NCI-H460 (cell line): ENCODE data around the gene KANSL3. TPM values are rescaled to one million over a fixed set of nuclear protein-coding genes. Genes with fewer than 3 reads are reported as not detected.
"Not testable (repeated sequence)": the region's sequence is repeated elsewhere in the genome, so short reads cannot be mapped to it uniquely, and the experiment has no call there.

Experiments
- DNase-seq: peaks from one replicate; pipeline ENCODE4 v3.0.0-alpha.2; 2016; ENCODE audit warnings: low read depth; ENCODE audit errors: extremely low read depth
- polyA plus RNA-seq: library from polyadenylated mRNA; depleted of rRNA; stranded (reverse); fragments of >200 nt; gene quantifications from 2 replicates; pipeline ENCODE4 v1.2.3, GENCODE V29; 2014; cell fraction: nucleus; rRNA removed
- total RNA-seq: library from RNA; depleted of rRNA; stranded (reverse); fragments of >200 nt; shearing (Covaris generic); gene quantifications from 2 replicates; pipeline ENCODE4 v1.2.3, GENCODE V29; 2014; rRNA removed

Gene KANSL3
- total RNA-seq, result 25.1 and 30.5 TPM in 2 replicates
- 43.0 and 56.7 TPM in 2 replicates for polyA plus RNA-seq

GRCh38 chr2:96638144-96639121, at the start of gene KANSL3:
Gene KANSL3 (minus strand): TSS chr2:96638312. CDS start chr2:96637135, 1,177 bp downstream.
- DNase-seq, result peak; percentile 88

- DNase-seq, result no peak
These were observed 49.2 kb upstream of the KANSL3 start for GRCh38 chr2:96687266-96687665.

GRCh38 chr2:96685577-96686459, 47.7 kb upstream of the KANSL3 start:
- DNase-seq, result no peak

GRCh38 chr2:96684883-96685576, 46.9 kb upstream of the KANSL3 start:
- no peak for DNase-seq

- no peak for DNase-seq
These were observed 46.1 kb upstream of the KANSL3 start for GRCh38 chr2:96683972-96684820.

- no peak for DNase-seq
These were observed 45.2 kb upstream of the KANSL3 start for GRCh38 chr2:96683307-96683706.

- DNase-seq, result no peak
These were observed 43.4 kb upstream of the KANSL3 start for GRCh38 chr2:96681540-96681939.

GRCh38 chr2:96680561-96681141, 42.5 kb upstream of the KANSL3 start:
- no peak for DNase-seq

GRCh38 chr2:96679848-96680247, 41.7 kb upstream of the KANSL3 start:
- DNase-seq, result no peak

GRCh38 chr2:96669539-96670215, 31.6 kb upstream of the KANSL3 start:
- DNase-seq, result no peak

- DNase-seq, result no peak
These were observed 30.7 kb upstream of the KANSL3 start for GRCh38 chr2:96668771-96669170.

- not testable (repeated sequence) for DNase-seq
These were observed 27.6 kb upstream of the KANSL3 start for GRCh38 chr2:96665717-96666116.

GRCh38 chr2:96665083-96665569, 27.0 kb upstream of the KANSL3 start:
- DNase-seq, result peak; percentile 83

GRCh38 chr2:96664366-96664925, 26.3 kb upstream of the KANSL3 start:
- DNase-seq, result no peak

GRCh38 chr2:96663829-96664228, 25.7 kb upstream of the KANSL3 start:
- DNase-seq, result no peak

- no peak for DNase-seq
These were observed 25.1 kb upstream of the KANSL3 start for GRCh38 chr2:96663177-96663576.

- no peak for DNase-seq
These were observed 24.2 kb upstream of the KANSL3 start for GRCh38 chr2:96662360-96662759.

GRCh38 chr2:96661324-96661723, 23.2 kb upstream of the KANSL3 start:
- no peak for DNase-seq
